Nephron progenitor cell (in vitro differentiated cells): ENCODE measurements around the gene EHD1.
A peak's percentile ranks its signal among the peaks of the same experiment; 100 is the strongest.
"Not testable (repeated sequence)": the region's sequence is repeated elsewhere in the genome, so short reads cannot be mapped to it uniquely, and the experiment has no call there.

Source experiments
- DNase-seq: peaks from one replicate; pipeline ENCODE4 v3.0.0; 2021
- H3K27ac Mint-ChIP-seq: 2 replicates; pipeline ENCODE4 v1.8.0; 2021; ENCODE audit warnings: mild to moderate bottlenecking, moderate library complexity, mixed read lengths
- H3K27me3 Mint-ChIP-seq: 2 replicates; pipeline ENCODE4 v1.8.0; 2021; ENCODE audit warnings: mild to moderate bottlenecking, low read depth, mixed read lengths; ENCODE audit not compliant: poor library complexity
- H3K36me3 Mint-ChIP-seq: 2 replicates; pipeline ENCODE4 v1.8.0; 2021; ENCODE audit warnings: low read depth, mixed read lengths
- H3K4me1 Mint-ChIP-seq: 2 replicates; pipeline ENCODE4 v1.8.0; 2021; ENCODE audit warnings: mixed read lengths
- H3K4me3 Mint-ChIP-seq: 2 replicates; pipeline ENCODE4 v1.8.0; 2021; ENCODE audit warnings: mild to moderate bottlenecking, moderate library complexity, mixed read lengths
- H3K9me3 Mint-ChIP-seq: 2 replicates; pipeline ENCODE4 v1.8.0; 2021; ENCODE audit warnings: mild to moderate bottlenecking, moderate library complexity, mixed read lengths
- TF ChIP-seq, protein P1 (sequence below): fragments of 200-600 bp; sonication (generic); IDR thresholded peaks from 2 replicates; pipeline ENCODE4 v1.5.0; 2021; ENCODE audit warnings: antibody characterized with exemption

EHD1 gene

GRCh38 chr11:64849598-64850356 lies 28.6 kb downstream of the EHD1 start:
- Mint-ChIP-seq H3K36me3 (peaks cover 5% of the 10 kb centered on the region), H3K27ac (no peak overlapping the region), H3K4me1 (peaks cover 22% of the 10 kb centered on the region), H3K4me3 (no peak overlapping the region), H3K9me3 (no peaks in the 10 kb centered on the region), H3K27me3 (peaks cover 4% of the 10 kb centered on the region)
- DNase-seq, result no peak
- TF ChIP-seq, protein P1, sequence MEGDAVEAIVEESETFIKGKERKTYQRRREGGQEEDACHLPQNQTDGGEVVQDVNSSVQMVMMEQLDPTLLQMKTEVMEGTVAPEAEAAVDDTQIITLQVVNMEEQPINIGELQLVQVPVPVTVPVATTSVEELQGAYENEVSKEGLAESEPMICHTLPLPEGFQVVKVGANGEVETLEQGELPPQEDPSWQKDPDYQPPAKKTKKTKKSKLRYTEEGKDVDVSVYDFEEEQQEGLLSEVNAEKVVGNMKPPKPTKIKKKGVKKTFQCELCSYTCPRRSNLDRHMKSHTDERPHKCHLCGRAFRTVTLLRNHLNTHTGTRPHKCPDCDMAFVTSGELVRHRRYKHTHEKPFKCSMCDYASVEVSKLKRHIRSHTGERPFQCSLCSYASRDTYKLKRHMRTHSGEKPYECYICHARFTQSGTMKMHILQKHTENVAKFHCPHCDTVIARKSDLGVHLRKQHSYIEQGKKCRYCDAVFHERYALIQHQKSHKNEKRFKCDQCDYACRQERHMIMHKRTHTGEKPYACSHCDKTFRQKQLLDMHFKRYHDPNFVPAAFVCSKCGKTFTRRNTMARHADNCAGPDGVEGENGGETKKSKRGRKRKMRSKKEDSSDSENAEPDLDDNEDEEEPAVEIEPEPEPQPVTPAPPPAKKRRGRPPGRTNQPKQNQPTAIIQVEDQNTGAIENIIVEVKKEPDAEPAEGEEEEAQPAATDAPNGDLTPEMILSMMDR, result no peak

GRCh38 chr11:64848826-64849597 lies 29.4 kb downstream of the EHD1 start:
- TF ChIP-seq, protein P1, result no peak
- Mint-ChIP-seq H3K4me1 (peaks cover 18% of the 10 kb centered on the region), H3K27me3 (peaks cover 4% of the 10 kb centered on the region), H3K9me3 (no peaks in the 10 kb centered on the region), H3K36me3 (no peaks in the 10 kb centered on the region), H3K4me3 (no peak overlapping the region), H3K27ac (no peak overlapping the region)
- no peak for DNase-seq

- no peak for DNase-seq
- no peak overlapping the region for H3K4me3 Mint-ChIP-seq
- H3K27me3 Mint-ChIP-seq, result peaks cover 7% of the 10 kb centered on the region
- H3K9me3 Mint-ChIP-seq, result no peaks in the 10 kb centered on the region
- H3K27ac Mint-ChIP-seq, result no peak overlapping the region
- no peaks in the 10 kb centered on the region for H3K36me3 Mint-ChIP-seq
- TF ChIP-seq, protein P1, result no peak
- peaks cover 25% of the 10 kb centered on the region for H3K4me1 Mint-ChIP-seq
Measured at GRCh38 chr11:64848214-64848825, 30.1 kb downstream of the EHD1 start.

- DNase-seq, result peak; percentile 98
- no peaks in the 10 kb centered on the region for H3K36me3 Mint-ChIP-seq
- no peaks in the 10 kb centered on the region for H3K9me3 Mint-ChIP-seq
- peaks cover 36% of the 10 kb centered on the region for H3K4me1 Mint-ChIP-seq
- H3K27me3 Mint-ChIP-seq, result peaks cover 10% of the 10 kb centered on the region
- H3K27ac Mint-ChIP-seq, result no peak overlapping the region
- TF ChIP-seq, protein P1, result peak; percentile 99
- no peak overlapping the region for H3K4me3 Mint-ChIP-seq
Measured at GRCh38 chr11:64846998-64847666, 31.3 kb downstream of the EHD1 start.

- Mint-ChIP-seq H3K4me1 (peaks cover 35% of the 10 kb centered on the region), H3K27me3 (peaks cover 10% of the 10 kb centered on the region), H3K4me3 (peak overlapping the region; percentile 71)
- H3K27ac Mint-ChIP-seq, H3K36me3 Mint-ChIP-seq, H3K9me3 Mint-ChIP-seq, DNase-seq: not testable (repeated sequence)
Measured at GRCh38 chr11:64845776-64846129, 32.7 kb downstream of the EHD1 start.
